NCI-H748 treated with DMSO at 0.1 percent for 48 hours (cell line): ENCODE measurements around the gene PCGF1.

ENCODE experiments used
- DNase-seq: peaks from one replicate; lab custom pipeline; 2025; lab: John Stamatoyannopoulos, UW

PCGF1 gene

DNA sequence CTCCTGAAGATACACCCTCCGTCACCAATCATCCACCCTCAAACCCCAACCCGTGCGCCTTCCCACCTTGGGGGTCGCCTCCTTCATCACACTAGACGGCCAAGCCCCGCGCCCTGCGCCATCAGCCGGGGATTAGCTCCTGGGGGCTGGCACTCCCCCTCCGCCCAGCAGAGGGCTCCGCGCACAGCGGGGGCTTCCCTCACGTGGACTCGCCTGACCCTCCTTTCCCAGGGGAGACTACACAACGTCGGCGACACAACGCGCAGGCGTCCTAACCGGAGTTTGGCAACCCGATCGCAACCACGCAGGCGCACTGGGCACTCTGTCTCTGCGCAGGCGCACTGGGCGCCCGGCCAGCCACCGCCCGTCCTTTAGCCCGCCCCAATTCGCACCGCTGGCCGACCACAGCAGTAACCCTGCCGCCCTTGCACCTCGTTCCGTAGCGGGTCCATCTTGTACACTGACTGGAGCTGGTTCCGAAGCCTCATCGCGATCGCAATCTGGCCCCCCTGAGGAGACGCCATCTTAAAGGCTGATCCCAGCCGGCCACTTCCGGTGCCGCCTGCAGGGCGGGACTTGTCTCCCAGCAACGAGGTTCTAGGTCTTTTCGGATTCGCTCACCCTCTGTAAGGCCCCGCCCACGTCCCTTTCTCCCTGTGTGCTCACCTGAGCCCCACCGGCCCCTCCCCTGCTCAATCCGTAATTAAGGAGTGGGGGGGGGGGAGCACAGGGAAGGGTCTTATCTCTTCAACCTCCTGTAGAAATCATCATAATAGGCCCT lies at the start of gene PCGF1:
PCGF1 (minus strand) TSS at position 551 of the 781 bp plus-strand sequence; CDS start at position 524, 27 bp downstream.
- peak; percentile 84 for DNase-seq

DNA sequence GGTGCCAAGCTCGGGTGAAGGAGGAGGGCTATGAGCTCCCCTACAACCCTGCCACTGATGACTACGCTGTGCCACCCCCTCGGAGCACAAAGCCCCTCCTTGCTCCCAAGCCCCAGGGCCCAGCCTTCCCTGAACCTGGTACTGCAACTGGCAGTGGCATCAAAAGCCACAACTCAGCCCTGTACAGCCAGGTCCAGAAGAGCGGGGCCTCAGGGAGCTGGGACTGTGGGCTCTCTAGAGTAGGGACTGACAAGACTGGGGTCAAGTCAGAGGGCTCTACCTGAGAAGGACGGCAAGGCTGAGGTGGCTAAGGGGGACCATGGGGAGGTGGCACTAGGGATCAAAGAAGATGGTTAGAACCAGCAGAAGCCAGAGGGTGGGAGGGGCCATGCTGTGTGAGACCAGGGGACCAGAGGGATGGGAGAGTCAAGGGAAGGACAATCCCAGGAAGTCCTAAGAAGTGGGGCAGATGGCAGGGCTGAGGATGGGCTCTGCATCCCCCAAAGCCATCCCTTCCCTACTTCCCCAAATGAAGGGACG lies 49.4 kb upstream of the PCGF1 start:
- DNase-seq = no peak

DNA sequence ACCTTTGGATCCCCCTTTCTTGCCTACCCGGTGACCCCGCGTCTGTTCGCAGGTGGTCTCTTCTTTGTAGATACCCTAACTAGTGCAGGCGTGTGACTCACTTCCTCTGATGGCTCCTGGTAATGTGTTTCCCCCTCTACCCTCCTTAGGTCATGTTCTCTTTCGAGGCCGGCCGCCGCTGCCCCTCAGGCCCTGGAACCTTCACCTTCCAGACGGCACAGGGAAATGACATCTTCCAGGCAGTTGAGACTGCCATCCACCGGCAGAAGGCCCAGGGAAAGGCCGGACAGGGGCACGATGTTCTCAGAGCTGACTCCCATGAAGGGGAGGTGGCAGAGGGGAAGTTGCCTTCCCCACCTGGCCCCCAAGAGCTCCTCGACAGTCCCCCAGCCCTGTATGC lies 48.7 kb upstream of the PCGF1 start:
- DNase-seq = no peak

DNA sequence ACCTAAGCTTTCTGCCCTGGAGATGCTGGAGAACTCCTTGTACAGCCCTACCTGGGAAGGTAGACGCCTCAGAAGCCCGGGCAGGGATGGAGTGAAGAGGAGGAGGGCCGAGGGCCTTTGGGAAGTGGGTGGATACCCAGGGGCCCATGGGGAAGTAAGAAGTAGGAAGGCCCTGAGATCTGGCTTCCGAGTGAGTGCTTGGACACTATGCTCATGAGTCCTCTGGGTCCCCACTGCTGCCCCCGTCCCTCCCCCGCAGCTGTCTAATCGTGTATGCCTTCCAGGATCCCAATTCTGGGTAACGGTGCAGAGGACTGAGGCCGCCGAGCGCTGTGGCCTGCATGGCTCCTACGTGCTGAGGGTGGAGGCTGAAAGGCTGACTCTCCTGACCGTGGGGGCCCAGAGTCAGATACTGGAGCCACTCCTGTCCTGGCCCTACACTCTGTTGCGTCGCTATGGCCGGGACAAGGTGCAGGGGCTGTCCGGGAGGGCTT lies 48.2 kb upstream of the PCGF1 start:
- DNase-seq = no peak

DNA sequence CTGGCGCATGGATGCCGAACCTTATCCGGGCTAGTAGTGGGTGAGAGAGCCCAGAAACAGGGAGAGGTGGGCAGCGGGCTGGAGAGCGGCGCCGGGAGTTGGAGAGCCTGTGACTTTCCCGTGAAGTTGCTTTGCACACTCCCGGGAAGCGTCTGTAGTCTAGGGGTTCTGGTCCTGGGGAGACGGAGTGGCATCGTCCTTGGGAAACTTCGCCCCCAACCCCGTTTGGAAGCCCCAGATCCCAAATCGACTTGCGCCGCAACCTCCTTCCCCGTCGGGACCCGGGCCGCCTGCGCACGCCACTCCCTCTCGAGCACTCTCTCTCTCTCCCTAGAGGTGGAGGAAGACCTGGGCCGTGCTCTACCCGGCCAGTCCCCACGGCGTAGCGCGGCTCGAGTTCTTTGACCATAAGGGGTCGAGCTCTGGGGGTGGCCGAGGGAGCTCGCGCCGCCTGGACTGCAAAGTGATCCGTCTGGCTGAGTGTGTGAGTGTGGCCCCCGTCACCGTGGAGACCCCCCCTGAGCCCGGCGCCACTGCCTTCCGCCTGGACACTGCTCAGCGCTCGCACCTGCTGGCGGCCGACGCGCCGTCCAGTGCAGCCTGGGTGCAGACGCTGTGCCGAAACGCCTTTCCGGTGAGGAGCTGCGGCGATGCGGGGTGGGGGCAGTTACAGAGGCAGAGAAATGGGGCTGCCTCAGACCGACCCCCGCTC lies 47.5 kb upstream of the PCGF1 start:
- DNase-seq = no peak

DNA sequence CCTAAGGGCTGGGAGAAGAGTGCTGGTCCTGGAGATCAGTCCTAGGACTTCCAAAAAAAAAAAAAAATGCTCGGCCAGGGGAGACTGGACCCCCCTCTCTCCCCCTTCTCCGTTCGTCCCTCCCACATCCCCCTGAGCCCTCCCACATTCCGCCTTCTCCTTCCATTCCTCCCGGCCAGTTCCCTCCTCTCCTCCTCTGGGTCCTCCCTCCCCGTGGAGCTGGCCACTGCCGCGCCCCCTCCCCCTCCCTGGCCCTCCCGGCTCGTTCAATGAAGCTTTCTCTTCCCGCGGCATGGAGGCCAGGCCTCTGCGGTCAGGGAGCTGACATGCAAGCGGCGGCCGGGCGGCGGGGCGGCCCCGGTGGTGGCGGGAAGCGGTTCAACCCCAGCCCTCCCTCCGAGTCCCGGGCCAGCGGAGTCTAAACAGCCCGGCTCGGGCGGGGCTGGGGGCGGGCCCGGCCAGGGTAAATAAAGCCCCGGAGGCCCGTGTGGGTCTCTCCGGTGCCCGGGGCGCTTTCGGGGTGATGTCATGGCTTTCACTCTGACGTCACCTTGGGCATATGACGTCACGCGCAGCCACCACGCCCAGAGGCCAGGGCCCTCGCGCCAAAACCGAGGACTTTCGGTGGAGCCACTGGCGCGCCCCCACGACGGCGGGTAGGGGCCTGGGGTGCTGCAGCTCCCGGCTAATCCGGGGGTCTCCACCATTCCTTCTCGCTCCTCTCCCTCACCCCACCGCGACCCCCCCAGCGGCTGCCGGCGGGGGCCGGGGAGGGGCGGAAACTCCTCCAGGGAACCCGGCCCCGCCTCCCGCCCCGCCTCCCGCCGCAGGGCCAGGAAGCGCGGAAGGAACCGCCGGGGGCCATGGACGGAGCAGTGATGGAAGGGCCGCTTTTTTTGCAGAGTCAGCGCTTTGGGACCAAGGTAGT lies 46.7 kb upstream of the PCGF1 start, which contains the start of the genes DOK1 and LOXL3:
DOK1 (plus strand) TSS at position 829 of the 928 bp plus-strand sequence; CDS start at position 864, 35 bp downstream.
LOXL3 (minus strand) TSS at position 51 of the 928 bp plus-strand sequence. CDS start 1,308 bp downstream, outside the sequence.
- DNase-seq = peak; percentile 32

DNA sequence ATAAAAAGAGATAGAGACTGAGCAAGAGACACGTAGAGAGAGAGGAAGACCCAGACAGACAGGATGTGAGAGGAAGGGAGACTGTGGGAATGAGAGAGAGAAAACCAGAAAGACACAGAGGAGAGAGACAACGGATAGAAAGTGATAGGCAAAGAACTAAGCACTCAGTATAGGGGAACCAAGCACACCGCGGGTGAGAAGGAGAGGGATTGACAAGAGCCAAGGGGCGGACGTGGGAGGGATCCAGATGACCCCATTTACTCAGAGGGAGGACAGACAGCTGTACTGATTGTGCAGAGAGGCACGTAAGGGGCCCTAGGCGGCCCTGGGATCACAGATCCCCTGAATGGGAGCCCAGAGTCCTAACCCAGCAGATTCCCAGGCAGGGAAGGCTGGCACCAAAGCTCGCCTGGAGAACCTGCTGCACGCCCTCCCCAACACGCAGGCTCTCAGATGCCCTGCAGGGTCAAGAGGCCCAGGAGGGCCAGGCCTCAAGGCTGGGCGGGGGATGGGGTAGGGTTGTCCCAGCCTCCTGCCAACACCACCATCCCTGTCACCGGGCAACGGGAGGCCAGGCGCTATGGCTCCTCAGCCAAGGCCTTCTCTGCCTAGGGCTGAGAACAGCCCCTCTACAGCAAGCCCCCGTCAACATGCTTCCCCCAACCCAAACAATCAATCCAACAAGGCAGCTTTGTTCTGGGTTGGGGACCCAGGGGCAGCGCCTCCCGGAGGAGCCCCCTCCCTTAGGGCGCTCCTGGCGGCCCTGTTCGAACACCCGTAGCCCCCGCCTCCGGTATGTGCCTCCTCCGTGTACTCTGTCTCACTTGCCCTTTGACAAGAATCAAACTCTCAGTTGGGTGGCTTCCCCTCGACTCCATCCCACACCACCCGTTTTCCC lies 45.7 kb upstream of the PCGF1 start:
- no peak for DNase-seq

DNA sequence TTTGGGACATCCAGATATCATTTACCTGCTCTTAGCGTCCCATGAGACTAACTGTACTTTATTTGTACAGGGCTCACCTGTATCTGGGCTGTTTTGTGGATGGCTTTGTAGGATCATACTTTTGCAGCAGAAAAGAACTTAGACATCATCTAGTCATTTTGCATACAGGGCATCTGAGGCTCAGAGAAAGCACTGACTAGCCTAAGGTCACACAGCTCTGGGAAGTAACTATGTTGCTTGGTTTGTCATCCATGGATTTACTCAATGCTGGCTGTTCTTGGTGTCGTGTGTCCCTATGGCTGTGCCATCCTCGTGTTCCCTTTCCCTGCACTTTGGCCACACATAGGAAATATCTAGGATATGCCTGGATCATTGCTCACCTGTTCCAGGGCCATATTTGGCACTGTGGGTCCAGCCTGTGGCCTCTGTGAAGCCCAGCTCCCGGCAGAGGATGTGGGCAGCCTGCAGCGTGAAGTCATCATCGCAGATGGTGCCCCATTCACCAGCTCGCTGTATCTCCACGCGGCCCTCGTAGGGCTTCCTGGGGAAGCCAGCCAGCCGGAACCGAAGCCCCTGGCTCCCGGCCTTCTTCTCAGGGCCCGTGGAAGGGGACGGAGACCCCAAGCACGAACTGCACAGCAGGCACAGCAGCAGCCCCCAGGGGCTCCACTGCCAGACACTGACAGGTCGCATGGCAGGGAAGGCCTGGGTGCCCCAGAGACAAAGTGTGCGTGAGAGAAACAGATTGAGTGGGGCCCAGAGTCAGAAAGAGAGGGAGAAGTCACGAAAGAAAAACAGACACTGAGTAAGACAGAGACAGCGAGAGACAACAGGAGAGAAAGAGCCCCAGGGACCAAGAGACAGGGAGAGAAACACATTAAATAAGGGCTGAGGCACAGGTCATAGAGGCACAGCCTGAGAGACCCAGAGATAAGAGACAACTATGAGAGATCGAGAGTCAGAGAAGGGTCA lies 44.7 kb upstream of the PCGF1 start:
- DNase-seq = no peak

DNA sequence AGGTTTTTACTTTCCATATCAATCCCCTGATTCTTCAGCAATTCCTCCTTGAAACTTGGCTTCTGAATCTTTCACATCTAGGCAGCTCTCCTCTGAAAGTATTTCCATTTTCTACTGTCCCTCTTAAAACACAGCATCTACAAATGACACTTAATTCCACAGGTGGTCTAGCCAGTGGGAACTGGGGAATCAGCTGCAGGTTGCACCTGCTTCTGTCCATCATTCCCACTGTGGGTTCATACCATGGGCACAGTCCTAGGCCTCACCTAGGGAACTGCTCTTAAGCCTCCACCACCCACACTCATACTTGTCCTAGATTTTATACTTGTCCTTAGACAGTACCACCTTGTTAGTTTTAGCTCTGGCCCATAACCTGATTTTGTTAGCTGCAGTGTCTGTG lies 44.0 kb upstream of the PCGF1 start:
- DNase-seq = no peak

DNA sequence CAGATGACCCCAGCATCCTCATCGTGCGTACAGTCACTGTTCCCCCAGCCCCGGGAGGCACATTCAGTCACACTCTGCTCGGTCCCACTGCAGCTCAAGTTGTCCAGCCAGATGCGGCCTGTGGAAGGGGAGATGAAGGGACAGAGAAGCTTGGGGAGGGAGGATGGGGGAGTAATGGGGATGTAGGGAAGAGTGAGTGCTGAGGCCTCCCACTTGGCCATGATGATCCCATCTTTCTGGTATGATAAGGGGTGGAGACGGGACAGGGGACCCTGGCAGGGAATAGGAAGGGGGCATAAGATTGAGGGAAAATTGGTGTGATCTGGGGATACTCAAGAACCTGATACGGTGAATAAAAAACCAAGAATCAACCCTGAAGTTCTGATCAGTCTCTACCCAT lies 42.7 kb upstream of the PCGF1 start:
- DNase-seq = no peak

DNA sequence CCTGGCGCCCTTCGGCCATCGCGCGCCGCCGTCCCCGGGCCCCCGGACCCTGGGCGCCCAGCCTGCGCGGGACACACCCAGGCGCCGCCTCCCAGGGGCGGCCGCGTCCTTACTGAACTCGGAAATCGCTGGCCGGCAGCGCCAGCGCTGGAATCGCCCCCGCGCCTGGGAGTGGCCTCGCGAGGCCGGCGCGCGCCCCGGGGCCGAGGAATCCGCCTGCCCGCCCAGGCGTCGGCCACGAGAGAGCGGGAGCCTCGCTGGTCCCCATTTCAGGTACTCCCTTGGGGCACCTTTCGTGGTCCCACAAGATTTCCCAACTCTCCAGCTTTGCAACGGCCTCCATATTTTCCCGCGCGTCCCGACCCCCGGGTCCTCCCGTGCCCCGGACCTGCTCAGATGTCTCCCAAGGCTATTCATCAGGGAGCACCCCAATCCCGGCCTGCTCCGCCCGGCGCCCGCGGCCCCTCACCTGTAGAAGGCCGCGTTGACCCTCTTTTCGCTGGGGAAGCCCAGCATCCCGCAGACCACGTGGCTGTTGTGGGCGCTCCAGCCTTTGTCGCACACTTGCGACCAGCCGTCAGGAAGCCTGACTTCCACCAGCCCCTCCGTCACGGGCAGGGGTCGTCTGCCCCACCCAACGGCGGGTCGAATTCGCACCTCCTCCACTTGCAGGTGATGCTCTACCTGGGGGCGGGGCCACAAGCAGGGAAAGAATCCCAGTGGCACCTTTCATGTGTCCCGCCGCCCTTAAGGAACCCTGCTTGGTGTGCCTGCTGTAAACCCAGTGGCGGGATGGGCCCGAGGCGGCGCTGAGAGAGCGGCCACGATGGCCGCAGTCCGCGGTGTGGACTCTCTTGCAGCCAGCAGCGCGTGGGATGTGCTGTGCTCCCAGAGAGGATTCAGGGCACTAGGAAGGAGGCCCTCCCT lies 41.7 kb upstream of the PCGF1 start:
- DNase-seq = peak; percentile 22

DNA sequence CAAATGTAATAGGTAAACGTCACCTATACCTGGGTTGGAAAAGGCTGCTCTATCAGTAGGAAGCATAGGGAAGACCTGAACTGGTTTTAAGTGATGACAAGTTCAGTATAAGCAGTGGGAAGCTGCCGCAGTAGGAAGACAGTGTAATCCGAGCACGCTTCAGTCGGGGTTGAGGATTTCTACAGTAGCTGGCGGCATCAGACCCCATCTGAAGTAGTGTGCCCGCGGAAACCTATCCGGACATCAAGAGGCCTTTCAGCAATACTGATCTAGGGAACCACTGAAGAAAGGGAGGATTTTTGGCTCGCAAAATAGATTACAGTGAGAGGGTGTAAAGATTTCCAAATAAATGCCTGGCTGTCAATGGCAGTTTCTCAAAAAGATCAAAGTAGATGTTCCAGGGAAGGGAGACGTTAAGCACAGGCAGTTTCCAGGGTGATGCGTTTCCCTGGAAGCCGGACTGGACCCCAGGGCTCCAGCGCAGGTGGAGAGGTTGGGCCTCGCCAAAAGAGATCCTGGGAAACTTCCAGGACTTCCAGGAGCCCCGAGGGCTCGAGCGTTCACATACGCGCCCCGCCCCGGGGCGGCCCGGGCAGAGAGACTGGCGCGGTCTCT lies 40.9 kb upstream of the PCGF1 start:
- peak; percentile 41 for DNase-seq

DNA sequence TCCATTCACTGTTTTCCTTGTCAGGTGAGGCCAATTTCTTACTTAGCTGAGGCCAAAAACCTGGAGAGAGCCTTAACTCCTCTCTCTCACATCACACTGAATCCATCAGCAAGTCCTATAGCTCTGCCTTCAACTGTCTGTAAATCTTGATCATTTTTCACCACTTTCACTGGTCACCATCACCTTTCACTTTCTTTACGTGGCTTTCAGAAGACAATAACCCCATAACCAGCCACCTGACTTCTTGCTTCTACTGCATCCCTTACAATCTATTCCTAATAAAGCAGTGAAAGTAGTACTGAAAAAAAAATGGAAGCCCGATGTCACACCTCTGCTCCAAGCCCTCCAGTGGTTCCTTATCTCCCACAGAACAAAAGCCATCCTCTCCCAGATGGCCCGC lies 38.5 kb upstream of the PCGF1 start:
- no peak for DNase-seq

DNA sequence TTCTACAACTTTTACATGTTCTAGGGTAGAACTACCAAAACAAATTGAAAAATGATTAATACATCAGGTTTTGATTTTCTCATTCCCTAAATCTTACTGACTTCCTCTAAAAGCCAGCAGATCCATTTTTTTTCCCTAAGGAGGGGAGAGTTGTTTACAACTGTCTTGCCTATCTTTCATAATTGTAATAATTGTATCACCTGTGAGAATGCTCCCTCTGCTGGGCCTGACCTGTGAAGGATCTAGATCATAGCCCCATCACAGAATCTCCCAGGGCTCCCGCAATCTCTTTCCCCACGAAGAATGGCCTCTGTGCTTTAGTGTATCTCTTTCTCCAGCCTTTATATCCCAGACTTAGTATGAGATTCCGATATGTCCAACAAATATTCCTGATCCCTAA lies 37.1 kb upstream of the PCGF1 start:
- DNase-seq = no peak

DNA sequence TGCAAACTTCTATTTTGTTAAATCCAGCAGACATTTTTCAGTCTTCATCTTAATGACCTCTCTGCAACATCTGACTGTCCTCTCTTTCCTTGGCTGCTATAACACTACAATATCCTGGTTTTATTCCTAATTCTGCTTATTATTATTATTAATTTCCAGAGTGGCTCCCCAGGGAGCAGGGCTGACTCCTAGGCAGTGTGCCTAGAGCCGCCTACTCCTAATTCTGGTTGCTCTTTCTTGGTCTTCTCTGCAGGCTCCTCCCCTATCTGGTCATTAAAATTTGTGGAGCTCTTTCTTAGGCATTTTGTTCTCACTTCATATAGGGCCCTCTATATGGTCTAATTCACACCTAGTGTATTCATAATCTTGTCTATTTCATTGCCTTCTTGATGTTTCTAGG lies 35.5 kb upstream of the PCGF1 start:
- DNase-seq = no peak

DNA sequence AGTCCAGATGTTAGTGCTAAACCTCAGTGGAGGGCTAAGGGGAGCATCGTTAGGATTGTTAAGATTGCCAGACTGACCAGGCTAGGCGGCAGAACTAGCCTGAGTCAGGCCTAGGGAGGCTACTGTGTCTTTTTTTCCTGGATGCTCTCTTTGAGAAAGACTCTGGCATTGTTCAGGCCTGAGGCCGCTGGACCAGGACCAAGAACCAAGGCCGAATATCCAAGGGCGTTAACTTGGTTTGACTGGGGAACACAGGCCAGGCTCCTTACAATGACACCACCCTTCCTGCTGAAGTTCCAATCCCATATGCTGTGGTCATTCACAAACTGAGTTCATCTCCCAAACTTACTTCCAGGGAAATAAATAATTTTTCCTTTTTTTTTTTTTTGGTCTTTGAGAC lies 32.8 kb upstream of the PCGF1 start:
- no peak for DNase-seq

DNA sequence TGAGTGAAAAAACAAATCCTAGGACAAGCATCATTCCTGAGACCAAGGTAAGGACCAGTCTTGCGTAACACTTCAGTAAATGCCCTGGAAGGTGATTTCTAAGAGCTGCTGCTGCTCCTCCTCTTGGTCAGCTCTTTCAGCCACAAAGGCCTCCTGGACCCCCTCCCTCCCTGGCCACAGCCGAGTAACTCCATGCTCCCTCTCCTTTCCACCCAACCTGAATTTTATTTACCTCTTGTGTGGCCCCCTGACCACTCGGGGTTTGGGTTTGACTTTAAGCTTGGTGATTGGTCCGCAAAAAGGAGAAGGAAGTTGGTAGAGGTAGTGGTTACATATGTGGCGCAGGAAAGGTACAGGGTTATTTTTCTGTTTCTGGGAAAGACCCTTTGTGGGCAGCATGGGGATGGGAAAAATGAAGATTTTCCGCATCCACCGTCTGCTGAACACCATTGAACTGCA lies 31.4 kb upstream of the PCGF1 start:
- DNase-seq = no peak

DNA sequence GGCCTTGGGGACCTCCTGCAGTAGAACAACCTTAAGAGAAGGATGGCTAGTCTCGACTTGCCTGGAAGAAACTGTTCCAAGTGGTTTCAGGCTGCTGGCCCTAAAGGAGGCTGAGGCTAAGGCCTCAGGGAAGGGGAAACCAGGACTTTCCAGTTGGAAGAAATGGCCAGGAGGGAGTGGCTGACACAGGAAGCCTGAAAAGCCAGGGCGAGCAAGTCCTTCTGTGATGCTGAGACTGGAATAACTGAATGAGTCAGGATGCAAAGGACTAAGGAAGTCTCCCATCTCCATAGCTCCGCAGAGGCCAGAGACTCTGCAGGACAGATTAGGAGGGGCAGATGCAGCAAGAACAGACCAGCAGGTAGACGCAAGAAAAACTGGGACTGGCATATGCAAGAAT lies 29.6 kb upstream of the PCGF1 start:
- no peak for DNase-seq
